Astrocyte (in vitro differentiated cells and primary cell): Measurements from ENCODE around the gene NPAS3.

ENCODE experiments used
- CTCF ChIP-seq: IDR thresholded peaks from 2 replicates; pipeline ENCODE4 v1.5.1; 2011; ENCODE audit warnings: low read depth, mild to moderate bottlenecking, inconsistent platforms, low read length, moderate library complexity; ENCODE audit not compliant: insufficient read depth
- EZH2 ChIP-seq: IDR thresholded peaks from 2 replicates; pipeline ENCODE4 v1.6.1; 2012; ENCODE audit warnings: mild to moderate bottlenecking, low read length, inconsistent platforms; ENCODE audit not compliant: insufficient read depth

- TF ChIP-seq CTCF = no peak
- no peak for TF ChIP-seq EZH2
Measured at GRCh38 chr14:33844118-33844517, 905.4 kb downstream of the NPAS3 start.
